Stimulated activated CD8-positive, alpha-beta memory T cell treated with anti-CD3 and anti-CD28 coated beads, Interleukin-7, amount 100 ng/mL, for 48 hours (primary cell): ENCODE results near the gene KRTAP24-1.

Experiments used
- DNase-seq, 2 donors: peaks; one replicate each; pipeline ENCODE4 v3.0.0-alpha.2; 2020; ENCODE audit warnings: low read depth in 1 of 2; ENCODE audit errors: extremely low read depth in 1 of 2

Gene KRTAP24-1

GRCh38 chr21:30282850-30283249 lies at the start of gene KRTAP24-1:
Gene KRTAP24-1, minus strand, starts transcription at chr21:30282950. Its CDS starts 18 bp downstream, at chr21:30282932.
- DNase-seq = no peak

- no peak for DNase-seq
These were observed 46.6 kb upstream of the KRTAP24-1 start for GRCh38 chr21:30329203-30329875.

- no peak for DNase-seq
These were observed 43.6 kb upstream of the KRTAP24-1 start for GRCh38 chr21:30326390-30326789.

- no peak for DNase-seq
These were observed 37.5 kb upstream of the KRTAP24-1 start, which contains the start of gene KRTAP26-1 for GRCh38 chr21:30320215-30320614. Gene KRTAP26-1, minus strand, starts transcription at chr21:30320315. Its CDS starts 280 bp downstream, at chr21:30320035.

- no peak for DNase-seq
These were observed 33.0 kb upstream of the KRTAP24-1 start for GRCh38 chr21:30315701-30316100.

GRCh38 chr21:30306884-30307283 lies 24.1 kb upstream of the KRTAP24-1 start:
- no peak for DNase-seq

- no peak for DNase-seq
These were observed 22.4 kb upstream of the KRTAP24-1 start for GRCh38 chr21:30305136-30305535.

- no peak for DNase-seq
These were observed 6.5 kb upstream of the KRTAP24-1 start, which contains the start of gene KRTAP25-1 for GRCh38 chr21:30289215-30289614. Gene KRTAP25-1, minus strand, starts transcription at chr21:30289514. Its CDS starts 24 bp downstream, at chr21:30289490.

GRCh38 chr21:30271611-30272010 lies 11.1 kb downstream of the KRTAP24-1 start:
- no peak for DNase-seq

- DNase-seq = no peak
These were observed 11.6 kb downstream of the KRTAP24-1 start for GRCh38 chr21:30271156-30271555.

- DNase-seq = no peak
These were observed 12.8 kb downstream of the KRTAP24-1 start for GRCh38 chr21:30269803-30270530.

GRCh38 chr21:30268608-30269197 lies 14.0 kb downstream of the KRTAP24-1 start:
- no peak for DNase-seq

- DNase-seq = no peak
These were observed 25.0 kb downstream of the KRTAP24-1 start for GRCh38 chr21:30257773-30258172.

- DNase-seq = no peak
These were observed 26.6 kb downstream of the KRTAP24-1 start for GRCh38 chr21:30256100-30256499.

- no peak for DNase-seq
These were observed 27.1 kb downstream of the KRTAP24-1 start for GRCh38 chr21:30255679-30256078.

- DNase-seq = no peak
These were observed 31.0 kb downstream of the KRTAP24-1 start for GRCh38 chr21:30251781-30252180.

GRCh38 chr21:30249936-30250335 lies 32.8 kb downstream of the KRTAP24-1 start:
- DNase-seq = no peak

GRCh38 chr21:30248844-30249243 lies 33.9 kb downstream of the KRTAP24-1 start:
- no peak for DNase-seq

- no peak for DNase-seq
These were observed 37.7 kb downstream of the KRTAP24-1 start for GRCh38 chr21:30245061-30245460.

GRCh38 chr21:30243691-30244090 lies 39.1 kb downstream of the KRTAP24-1 start:
- DNase-seq = no peak

GRCh38 chr21:30240661-30241060 lies 42.1 kb downstream of the KRTAP24-1 start:
- DNase-seq = no peak

GRCh38 chr21:30238168-30238567 lies 44.6 kb downstream of the KRTAP24-1 start:
- DNase-seq = no peak
